Right lung (tissue), 5 donors: ENCODE results near the gene VMP1. TPM values are rescaled to one million over a fixed set of nuclear protein-coding genes. Genes with fewer than 3 reads are reported as not detected.
"Not testable (repeated sequence)": the region's sequence is repeated elsewhere in the genome, so short reads cannot be mapped to it uniquely, and the experiment has no call there.

Experiments
- DNase-seq, 2 donors: peaks; one replicate each; pipeline ENCODE4 v3.0.0-alpha.2; 2013
- polyA plus RNA-seq, 5 donors: library from polyadenylated mRNA; unstranded; fragments of 120-200 nt; gene quantifications; one replicate each; pipeline versions ENCODE4 v1.2.1 to v1.2.3, GENCODE V29; 2013; ENCODE audit warnings: inconsistent platforms in 1 of 5, low replicate concordance in 1 of 5; ENCODE audit not compliant: insufficient read length in 5 of 5, insufficient read depth in 1 of 5

The VMP1 gene
- polyA plus RNA-seq, 5 donors: 94.0 to 149 (median 118) TPM

- DNase-seq: peak in 1 of 2 donors; percentile 28
Observed at GRCh38 chr17:59856859-59857794, 149.7 kb downstream of the VMP1 start.

GRCh38 chr17:59858167-59858816 lies 150.8 kb downstream of the VMP1 start:
- DNase-seq: no peak

- DNase-seq: no peak
Observed at GRCh38 chr17:59858932-59859331, 151.5 kb downstream of the VMP1 start.

- peak in 1 of 2 donors; percentile 31 for DNase-seq
Observed at GRCh38 chr17:59859444-59860025, 152.1 kb downstream of the VMP1 start.

- DNase-seq: no peak
Observed at GRCh38 chr17:59863616-59864015, 156.2 kb downstream of the VMP1 start.

GRCh38 chr17:59869941-59870218 lies 162.4 kb downstream of the VMP1 start:
- no peak for DNase-seq

- no peak for DNase-seq
Observed at GRCh38 chr17:59870482-59870881, 163.0 kb downstream of the VMP1 start.

GRCh38 chr17:59872351-59872750 lies 164.9 kb downstream of the VMP1 start:
- no peak for DNase-seq

- not testable (repeated sequence) for DNase-seq
Observed at GRCh38 chr17:59873414-59873813, 166.0 kb downstream of the VMP1 start.

- no peak for DNase-seq
Observed at GRCh38 chr17:59874376-59874775, 166.9 kb downstream of the VMP1 start.

- no peak for DNase-seq
Observed at GRCh38 chr17:59876107-59876506, 168.7 kb downstream of the VMP1 start.

- no peak for DNase-seq
Observed at GRCh38 chr17:59877965-59878364, 170.5 kb downstream of the VMP1 start.

GRCh38 chr17:59878624-59879023 lies 171.2 kb downstream of the VMP1 start:
- no peak for DNase-seq

- DNase-seq: no peak
Observed at GRCh38 chr17:59884861-59885260, 177.4 kb downstream of the VMP1 start.

- no peak for DNase-seq
Observed at GRCh38 chr17:59888145-59888750, 180.8 kb downstream of the VMP1 start.

- no peak for DNase-seq
Observed at GRCh38 chr17:59890720-59891119, 183.3 kb downstream of the VMP1 start.

Other genes with a start within 250 kb of the VMP1 start
- 10 to 100 TPM; 50.7 to 95.5 (median 93.9) TPM for gene DHX40, start 142.0 kb upstream of the VMP1 start, polyA plus RNA-seq
- 100 to 1,000 TPM; 183 to 239 (median 225) TPM for gene CLTC, start 87.8 kb upstream of the VMP1 start, polyA plus RNA-seq
- gene PTRH2, start 224 bp upstream of the VMP1 start, polyA plus RNA-seq: 10 to 100 TPM; 20.8 to 23.1 (median 22.6) TPM
- 10 to 100 TPM; 15.3 to 21.0 (median 19.8) TPM for gene TUBD1, start 185.3 kb downstream of the VMP1 start, polyA plus RNA-seq
- gene RPS6KB1, start 185.5 kb downstream of the VMP1 start, polyA plus RNA-seq: 10 to 100 TPM; 31.1 to 51.4 (median 45.3) TPM